Activated T-helper 1 cell treated with anti-CD3 and anti-CD28 coated beads, Interleukin-2, amount 50 U/mL, for 16 hours (primary cell): ENCODE results near the gene CDH19.
"Not testable (repeated sequence)": the region's sequence is repeated elsewhere in the genome, so short reads cannot be mapped to it uniquely, and the experiment has no call there.

ENCODE experiments used
- DNase-seq, 2 donors: peaks; one replicate each; pipeline ENCODE4 v3.0.0-alpha.2; 2020; ENCODE audit warnings: low read depth in 1 of 2, low spot score in 1 of 2

Gene CDH19

DNA sequence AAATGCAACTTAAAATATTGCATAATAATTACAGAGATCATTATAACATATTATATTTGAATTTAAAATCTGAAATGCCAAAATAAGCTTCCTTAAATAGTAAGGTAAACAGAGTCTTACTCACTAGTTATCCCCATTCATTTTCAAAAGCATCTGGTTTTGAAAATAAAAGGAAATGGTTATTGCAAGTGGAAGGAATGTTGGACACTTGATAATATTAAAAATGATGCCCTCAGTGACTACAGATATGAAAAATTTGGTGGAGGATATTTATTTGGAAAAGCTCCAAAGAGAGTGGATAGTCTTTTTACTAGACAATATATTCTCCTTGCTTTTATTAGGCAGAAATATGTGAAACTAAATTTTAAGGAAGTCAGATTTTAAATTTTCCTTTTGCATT lies 39.7 kb downstream of the CDH19 start:
- no peak for DNase-seq

DNA sequence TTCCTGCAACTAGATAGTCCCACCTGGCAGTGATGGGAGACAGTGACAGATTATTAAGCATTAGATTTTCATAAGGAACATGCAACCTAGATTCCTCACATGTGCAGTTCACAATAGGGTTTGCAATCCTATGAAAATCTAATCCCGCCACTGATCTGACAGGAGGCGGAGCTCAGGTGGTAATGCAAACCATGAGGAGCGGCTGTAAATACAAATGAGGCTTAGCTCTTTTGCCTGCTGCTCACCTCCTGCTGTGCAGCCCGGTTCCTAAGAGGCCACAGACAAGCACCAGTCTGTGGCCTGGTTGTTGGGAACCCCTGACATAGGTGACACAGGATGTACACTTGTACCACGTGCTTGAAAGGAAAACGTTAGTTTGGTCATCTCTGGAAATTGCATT lies 41.6 kb downstream of the CDH19 start:
- DNase-seq, result no peak

DNA sequence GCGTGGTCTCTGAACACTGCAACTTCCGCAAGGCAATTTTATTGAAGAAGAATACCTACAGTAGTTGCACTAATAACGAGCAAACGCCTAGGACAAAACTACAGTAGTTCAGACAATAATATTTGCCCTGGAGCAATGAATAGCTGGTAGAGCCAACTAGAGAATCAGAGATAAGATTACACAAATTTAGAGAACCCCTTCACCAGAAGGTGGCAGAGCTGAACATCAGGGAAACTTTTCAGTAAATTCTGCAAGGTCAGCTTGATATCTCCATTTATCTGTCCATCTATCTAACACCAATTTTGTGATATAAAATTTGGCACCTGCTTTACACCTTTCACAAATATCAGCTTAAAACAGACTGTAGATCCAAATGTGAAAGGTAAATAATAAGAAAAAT lies 43.8 kb downstream of the CDH19 start:
- no peak for DNase-seq

DNA sequence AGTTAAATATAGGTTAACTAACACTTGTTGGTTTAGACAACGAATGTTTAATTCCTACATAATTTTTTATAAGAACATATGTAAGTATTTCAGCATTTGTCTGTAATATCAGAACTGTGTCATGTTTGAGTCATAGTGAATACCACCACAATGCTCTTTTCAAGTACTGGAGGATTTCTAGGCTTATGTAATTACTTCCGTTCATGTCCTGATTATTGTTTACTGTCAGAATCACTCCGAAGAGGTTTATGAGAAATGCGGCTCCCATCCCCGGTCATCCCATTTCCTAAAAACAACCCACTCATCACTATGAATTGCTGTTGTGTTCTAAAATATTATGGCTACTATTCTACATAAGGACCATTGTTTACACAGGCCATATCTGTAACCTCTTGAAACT lies 45.1 kb downstream of the CDH19 start:
- DNase-seq, result no peak

GRCh38 chr18:66557091-66557490 lies 46.8 kb downstream of the CDH19 start:
- no peak for DNase-seq

GRCh38 chr18:66555585-66555984 lies 48.3 kb downstream of the CDH19 start:
- no peak for DNase-seq

DNA sequence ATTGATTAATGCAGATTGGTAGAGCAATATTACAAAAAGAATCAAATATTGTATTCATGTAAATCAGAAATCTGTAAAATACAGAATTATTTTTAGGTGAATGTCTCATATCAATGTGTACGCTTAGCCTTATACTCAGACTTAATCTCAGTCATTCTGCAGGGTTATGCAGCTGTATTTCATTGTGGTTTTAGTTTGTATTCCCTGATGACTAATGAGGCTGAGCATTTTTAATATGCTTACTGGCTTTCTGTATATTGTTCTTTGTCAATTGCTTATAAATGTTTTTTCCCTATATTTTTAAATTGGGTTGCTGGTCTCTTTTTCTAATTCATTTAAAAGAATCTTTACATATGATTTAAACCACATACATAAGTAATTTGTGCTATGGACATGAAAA lies 50.1 kb downstream of the CDH19 start:
- DNase-seq, result no peak

DNA sequence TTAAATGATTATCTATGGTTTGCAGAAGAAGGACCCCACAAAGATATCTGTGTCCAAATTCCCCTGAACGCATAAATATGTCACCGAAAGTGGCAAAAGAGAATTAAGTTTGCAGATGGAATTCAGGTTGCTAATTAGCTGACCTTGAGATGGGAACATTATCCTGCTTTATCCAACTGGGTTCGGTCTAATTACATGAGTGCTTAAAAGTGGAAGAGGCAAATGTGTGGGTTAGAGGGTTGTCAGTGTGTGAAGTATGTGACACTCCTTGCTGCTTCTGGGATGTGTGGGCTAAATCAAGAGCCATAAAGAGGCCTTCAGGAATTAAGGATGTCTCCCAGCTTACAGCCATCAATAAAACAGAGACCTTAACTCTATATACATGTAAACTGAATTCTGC lies 53.5 kb downstream of the CDH19 start:
- DNase-seq, result no peak

DNA sequence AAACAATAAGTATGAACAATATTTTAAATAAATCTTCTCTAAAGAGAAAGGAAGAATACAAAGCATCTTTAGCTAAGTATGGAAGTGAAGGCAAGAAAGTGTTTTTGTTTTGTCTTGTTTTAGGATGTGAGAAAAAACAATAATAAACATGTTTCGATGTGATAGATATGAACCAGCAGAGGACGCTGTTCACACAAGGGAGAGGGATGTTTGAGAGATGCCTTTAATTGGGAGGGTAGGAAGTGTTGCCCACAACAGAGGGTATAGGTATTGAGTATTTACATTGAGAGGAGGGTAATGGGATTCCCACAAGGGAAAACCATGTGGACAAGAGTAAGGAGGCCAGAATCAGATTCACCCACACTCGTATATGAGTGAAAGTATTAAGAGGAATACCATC lies 55.1 kb downstream of the CDH19 start:
- DNase-seq, result no peak

DNA sequence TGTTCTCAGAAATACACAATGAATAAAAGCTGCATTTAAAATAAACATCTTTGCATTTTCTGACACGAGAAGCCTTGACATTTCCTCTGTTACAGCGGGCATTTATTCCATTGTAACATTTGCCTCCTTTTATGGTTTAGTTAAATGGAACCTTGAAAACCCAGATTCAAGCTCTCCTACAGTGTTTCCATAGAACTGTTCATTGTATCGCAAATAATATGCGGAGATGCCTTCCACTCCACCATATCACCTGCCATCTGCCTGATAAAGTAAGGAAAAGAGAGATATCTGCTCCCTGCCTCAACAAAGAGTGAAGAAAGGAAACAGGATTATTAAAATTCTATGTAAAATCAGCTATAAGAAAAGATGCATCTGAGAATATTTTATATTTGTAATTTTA lies 69.8 kb downstream of the CDH19 start:
- DNase-seq, result no peak

- DNase-seq, result no peak
These were observed 70.2 kb downstream of the CDH19 start for GRCh38 chr18:66533693-66534092.

DNA sequence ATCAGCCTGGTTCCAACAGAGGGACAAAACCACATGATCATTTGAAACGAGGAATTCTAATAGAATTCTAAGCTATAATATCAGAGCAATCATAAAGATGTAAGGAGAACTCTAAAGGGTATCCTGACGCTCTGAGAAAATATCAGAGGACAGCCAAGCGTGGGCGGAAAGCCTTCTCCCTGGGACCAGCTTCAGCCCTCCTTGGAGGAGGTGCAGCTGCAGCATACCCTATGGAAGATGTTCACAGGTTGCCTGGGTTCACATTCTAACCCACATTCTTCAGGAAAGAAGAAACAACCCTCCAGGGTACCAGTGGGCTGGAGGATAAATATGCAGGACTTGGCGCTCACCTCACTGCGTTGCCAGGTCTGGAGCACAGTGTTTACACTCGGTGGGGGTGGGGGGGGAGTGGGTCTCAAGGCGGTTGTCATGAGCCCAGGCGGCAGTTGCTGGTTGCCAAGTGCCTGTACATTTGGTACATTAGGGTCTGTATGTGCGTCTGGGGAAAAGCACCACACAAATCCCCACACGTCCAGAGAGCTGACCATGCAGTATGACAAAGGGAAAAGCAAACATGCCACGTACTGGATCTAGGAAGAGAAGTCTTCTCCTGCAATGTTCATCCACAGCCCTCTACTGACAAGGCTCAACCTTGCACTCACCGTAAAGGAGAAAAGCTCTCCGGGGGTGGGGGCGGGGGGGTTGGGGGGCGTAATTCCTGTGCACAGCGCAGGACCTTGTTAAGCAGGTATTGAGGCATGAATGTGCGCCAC lies 80.5 kb downstream of the CDH19 start:
- DNase-seq, result no peak

DNA sequence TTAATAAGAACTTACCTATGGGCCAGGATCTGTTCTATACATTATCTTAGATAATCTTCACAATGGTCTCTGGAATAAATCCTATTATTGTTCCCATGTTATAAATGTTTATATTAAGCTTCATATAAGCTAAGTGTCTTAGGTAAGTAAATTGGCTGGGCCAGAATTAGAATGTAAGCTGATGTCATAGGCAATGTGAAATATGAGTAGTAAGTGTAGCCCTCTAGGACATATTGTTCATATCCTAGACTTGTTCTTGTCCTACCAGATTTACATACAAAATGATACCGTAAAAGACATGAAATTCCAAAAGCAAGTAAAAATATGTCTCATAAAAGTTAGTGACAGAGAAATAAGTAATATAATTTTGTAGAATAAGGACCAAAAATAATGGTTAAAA lies 89.9 kb downstream of the CDH19 start:
- no peak for DNase-seq

GRCh38 chr18:66511792-66512191 lies 92.1 kb downstream of the CDH19 start:
- no peak for DNase-seq

- DNase-seq, result no peak
These were observed 92.6 kb downstream of the CDH19 start for GRCh38 chr18:66511289-66511688.

DNA sequence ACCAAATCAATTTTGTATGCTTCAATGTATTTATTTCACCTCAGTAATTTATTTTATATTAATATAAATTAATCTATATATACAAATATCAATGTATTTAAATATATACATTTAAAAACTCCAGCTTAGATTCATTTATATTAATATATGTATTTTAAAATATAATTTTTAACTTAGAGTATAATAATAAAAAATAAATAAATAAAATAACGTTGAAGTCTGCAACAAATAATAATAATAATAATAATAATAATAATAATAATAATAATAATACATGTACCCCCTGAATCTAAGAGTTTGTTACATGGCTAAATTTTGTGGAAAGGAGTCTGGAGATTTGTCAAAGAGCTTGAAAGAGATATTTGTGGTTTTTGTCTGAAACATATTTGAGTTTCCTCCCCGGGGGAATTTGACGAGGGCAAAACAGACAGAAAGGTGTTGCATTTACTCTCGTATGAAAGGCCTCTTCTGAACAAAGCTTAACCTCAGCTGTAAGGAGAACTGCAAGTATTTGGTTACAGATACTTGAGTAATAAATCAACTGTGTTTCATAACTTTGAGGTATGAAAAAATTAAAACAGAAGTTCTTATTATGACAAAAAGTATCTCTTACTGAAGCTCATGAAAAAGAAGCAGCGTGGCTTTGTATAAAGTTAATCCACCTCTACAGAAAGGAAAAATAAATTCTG lies 93.4 kb downstream of the CDH19 start:
- no peak for DNase-seq

- DNase-seq, result no peak
These were observed 95.0 kb downstream of the CDH19 start for GRCh38 chr18:66508937-66509336.

- no peak for DNase-seq
These were observed 97.7 kb downstream of the CDH19 start for GRCh38 chr18:66506178-66506577.

- DNase-seq, result no peak
These were observed 106.5 kb downstream of the CDH19 start for GRCh38 chr18:66497351-66497750.

DNA sequence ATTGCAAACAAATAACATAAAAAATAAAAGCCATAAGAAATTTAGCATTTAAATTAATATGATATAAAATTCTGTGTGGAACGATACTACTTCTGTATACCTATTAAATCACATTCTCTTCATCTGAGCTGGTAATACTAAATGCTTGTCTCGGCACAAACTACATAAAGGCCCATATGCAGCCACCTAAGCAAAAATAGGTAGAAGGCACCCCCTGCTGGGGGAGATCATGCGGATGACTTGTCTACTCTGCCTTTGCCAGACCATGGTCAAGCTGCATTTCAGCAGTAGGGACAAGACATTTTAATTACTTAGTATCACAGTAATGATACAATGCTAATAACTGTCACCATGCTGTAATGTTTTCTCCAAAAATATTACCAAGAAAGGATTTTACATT lies 108.0 kb downstream of the CDH19 start:
- no peak for DNase-seq

GRCh38 chr18:66473882-66474281 lies 130.0 kb downstream of the CDH19 start:
- no peak for DNase-seq

DNA sequence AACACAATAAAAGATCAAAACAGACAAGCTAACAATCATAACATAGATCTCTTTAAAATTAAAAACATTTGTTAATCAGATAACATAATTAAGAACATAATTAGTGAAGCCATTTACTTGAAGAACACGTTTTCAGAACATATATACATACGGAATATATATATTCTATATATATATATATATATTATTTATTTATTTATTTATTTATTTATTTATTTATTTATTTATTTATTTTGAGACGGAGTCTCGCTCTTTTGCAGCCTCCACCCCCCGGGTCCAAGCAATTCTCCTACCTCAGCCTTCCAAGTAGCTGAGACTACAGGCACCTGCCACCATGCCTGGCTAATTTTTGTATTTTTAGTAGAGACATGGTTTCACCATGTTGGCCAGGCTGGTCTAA lies 137.7 kb downstream of the CDH19 start:
- not testable (repeated sequence) for DNase-seq

DNA sequence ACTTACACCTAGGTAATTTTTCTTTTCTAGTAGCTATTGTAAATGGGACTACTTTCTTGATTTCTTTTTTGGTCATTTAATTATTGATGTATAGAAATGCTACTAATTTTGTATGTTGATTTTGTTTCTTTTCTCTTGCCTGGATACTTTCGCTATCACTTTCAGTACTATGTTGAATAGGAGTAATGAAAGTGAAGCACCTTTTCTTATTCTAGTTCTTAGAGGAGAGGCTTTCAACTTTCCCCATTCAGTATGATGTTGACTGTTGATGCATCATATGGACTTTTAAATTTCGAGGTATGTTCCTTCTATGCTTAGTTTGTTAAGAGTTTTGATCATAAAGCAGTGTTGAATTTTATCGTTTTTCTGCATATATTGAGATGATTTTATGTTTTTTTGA lies 142.5 kb downstream of the CDH19 start:
- no peak for DNase-seq
